Transverse colon (tissue), 4 donors: Measurements from ENCODE around the gene CDA. TPM values are rescaled to one million over a fixed set of nuclear protein-coding genes. Genes with fewer than 3 reads are reported as not detected.

Source experiments
- DNase-seq: peaks from one replicate; pipeline ENCODE4 v3.0.0-alpha.2; 2019
- H3K27ac ChIP-seq, 4 donors: fragments of 200-600 bp; sonication (generic); 2 replicates each; pipeline ENCODE4 v1.5.1; 2016 to 2018; ENCODE audit warnings: inconsistent platforms in 4 of 4
- H3K27me3 ChIP-seq: fragments of 200-600 bp; sonication (generic); 2 replicates; pipeline ENCODE4 v1.5.1; 2017; ENCODE audit warnings: inconsistent platforms
- H3K36me3 ChIP-seq, 4 donors: fragments of 200-600 bp; sonication (generic); 2 replicates each; pipeline ENCODE4 v1.5.1; 2017 to 2019; ENCODE audit warnings: inconsistent platforms in 4 of 4
- H3K4me1 ChIP-seq, 4 donors: fragments of 200-600 bp; sonication (generic); 2 replicates each; pipeline ENCODE4 v1.5.1; 2017 to 2020; ENCODE audit warnings: inconsistent platforms in 4 of 4
- H3K4me3 ChIP-seq, 4 donors: fragments of 200-600 bp; sonication (generic); 1 replicate in 1 of 4; 2 replicates in 3 of 4; pipeline versions ENCODE4 v1.5.1 to v1.6.1; 2017 to 2019; ENCODE audit warnings: inconsistent platforms in 4 of 4
- H3K9me3 ChIP-seq, 2 donors: fragments of 200-600 bp; sonication (generic); 2 replicates each; pipeline ENCODE4 v1.5.1; 2017 to 2019; ENCODE audit warnings: inconsistent platforms in 2 of 2
- CTCF ChIP-seq, 5 experiments: fragments of 200-600 bp in 3 of 5; fragments of 450-650 bp in 2 of 5; sonication (generic) in 3 of 5; IDR thresholded peaks; 1 replicate in 2 of 5; 2 replicates in 3 of 5; pipeline ENCODE4 v1.5.1; 2016 to 2017; ENCODE audit warnings: antibody characterized with exemption in 5 of 5, inconsistent platforms in 3 of 5, mild to moderate bottlenecking in 2 of 5, moderate library complexity in 1 of 5
- EP300 ChIP-seq: sonication (generic); formaldehyde crosslinking; IDR thresholded peaks from one replicate; pipeline ENCODE4 v1.6.1; 2017; ENCODE audit warnings: antibody characterized with exemption, low read depth
- POLR2A ChIP-seq: fragments of 450-650 bp; IDR thresholded peaks from one replicate; pipeline ENCODE4 v1.6.1; 2016; ENCODE audit warnings: antibody characterized with exemption, mild to moderate bottlenecking, moderate library complexity
- POLR2AphosphoS5 ChIP-seq, 3 donors: sonication (generic); formaldehyde crosslinking; IDR thresholded peaks; one replicate each; pipeline ENCODE4 v1.6.1; 2016; ENCODE audit warnings: antibody characterized with exemption in 3 of 3
- WGBS, 2 donors: methylation state at CpG; one replicate each; pipeline ENCODE4 v1.1.5; 2018; ENCODE audit warnings: low coverage in 1 of 2; 5-methylcytosine and 5-hydroxymethylcytosine counted together
- in situ Hi-C, 4 donors: fragments of 200-750 bp; cut with MboI; loops; one replicate each; pipeline versions ENCODE4 v1.15.0 to v1.15.1; 2017; ENCODE audit warnings: low sequenced_read_pairs in 3 of 4, low pct_ligation_motif_present in 1 of 4, low pct_unique_long_range_greater_than_20kb in 1 of 4
- intact Hi-C: fragments of 100-400 bp; cut with DNase I; formaldehyde crosslinking; loops from one replicate; pipeline ENCODE4 v1.15.1; 2023; ENCODE audit warnings: low total_unique reads
- total RNA-seq, 4 donors: library from RNA; depleted of rRNA; stranded (reverse); fragments of >200 nt; gene quantifications; one replicate each; pipeline ENCODE4 v1.1.0, GENCODE V29; 2016

The CDA gene
- total RNA-seq, 4 donors from 2014 or later = 39.7 to 50.5 (median 43.1) TPM; not detected in 1

GRCh38 chr1:20665726-20666125, 76.8 kb downstream of the CDA start:
- intact Hi-C loops = no loop called here
- no peak overlapping the region for H3K27ac ChIP-seq

GRCh38 chr1:20666146-20666545, 77.2 kb downstream of the CDA start:
- Histone ChIP-seq H3K27me3 (no peaks in the 10 kb centered on the region), H3K4me1 (peaks cover 0 to 6% (median 4%) of the 10 kb centered on the region in 4 donors), H3K4me3 (no peak overlapping the region), H3K36me3 (no peaks in the 10 kb centered on the region), H3K27ac (no peak overlapping the region), H3K9me3 (no peaks in the 10 kb centered on the region)
- in situ Hi-C loops (no loop called here), intact Hi-C loops (no loop called here)
- WGBS, 2 donors = 82% methylated on average over 4 to 14 of the region's 16 CpGs
- TF ChIP-seq POLR2AphosphoS5 (IDR thresholded peaks at IDR 0.05) (no peak), POLR2A (no peak), CTCF (IDR thresholded peaks at IDR 0.05) (no peak), EP300 (no peak)
- no peak for DNase-seq

More at GRCh38 chr1:20665726-20666125, 76.8 kb downstream of the CDA start:
- no peaks in the 10 kb centered on the region for H3K9me3 ChIP-seq
- DNase-seq = no peak
- no peak overlapping the region for H3K4me3 ChIP-seq
- H3K4me1 ChIP-seq = peaks cover 0 to 6% (median 4%) of the 10 kb centered on the region in 4 donors
- no peaks in the 10 kb centered on the region for H3K27me3 ChIP-seq
- TF ChIP-seq EP300 (no peak), CTCF (IDR thresholded peaks at IDR 0.05) (no peak), POLR2AphosphoS5 (IDR thresholded peaks at IDR 0.05) (no peak), POLR2A (no peak)
- WGBS, 2 donors = 57 to 73% methylated on average over 2 to 12 of the region's 12 CpGs
- no peaks in the 10 kb centered on the region for H3K36me3 ChIP-seq
- in situ Hi-C loops = no loop called here

- no peaks in the 10 kb centered on the region for H3K9me3 ChIP-seq
- H3K4me3 ChIP-seq = no peak overlapping the region
- peaks cover 0 to 5% (median 4%) of the 10 kb centered on the region in 4 donors for H3K4me1 ChIP-seq
- no peak for TF ChIP-seq POLR2A
- TF ChIP-seq EP300 = no peak
- no peak for TF ChIP-seq CTCF (IDR thresholded peaks at IDR 0.05)
- no peak for TF ChIP-seq POLR2AphosphoS5 (IDR thresholded peaks at IDR 0.05)
- H3K36me3 ChIP-seq = no peaks in the 10 kb centered on the region
- in situ Hi-C loops = no loop called here
- intact Hi-C loops = no loop called here
- 88% methylated on average over 1 of the region's 1 CpG; no CpG with 5 or more reads in 1 of the 2 donors for WGBS, 2 donors
- H3K27ac ChIP-seq = no peak overlapping the region
- no peaks in the 10 kb centered on the region for H3K27me3 ChIP-seq
- no peak for DNase-seq
These were observed 77.9 kb downstream of the CDA start for GRCh38 chr1:20666804-20667203.

Other genes starting within 250 kb of the CDA start
- 100 to 1,000 TPM in 1 of 4 donors, 10 to 100 TPM in 3; 74.3 to 126 (median 85.9) TPM for gene CAMK2N1, start 102.9 kb upstream of the CDA start, total RNA-seq
- 10 to 100 TPM; 21.9 to 53.9 (median 43.9) TPM for gene MUL1, start 80.9 kb upstream of the CDA start, total RNA-seq
- gene FAM43B, start 36.5 kb upstream of the CDA start, total RNA-seq = not detected
- 100 to 1,000 TPM; 122 to 235 (median 192) TPM for gene PINK1, start 44.4 kb downstream of the CDA start, total RNA-seq
- gene DDOST, start 72.3 kb downstream of the CDA start, total RNA-seq = 100 to 1,000 TPM in 3 of 4 donors, 10 to 100 TPM in 1; 70.3 to 157 (median 105) TPM
- 10 to 100 TPM in 1 of 4 donors, under 1 TPM in 2, not detected in 1; 0.27 to 21.1 (median 0.79) TPM for gene KIF17, start 128.9 kb downstream of the CDA start, total RNA-seq
- gene SH2D5, start 143.6 kb downstream of the CDA start, total RNA-seq = under 1 TPM in 1 of 4 donors, not detected in 3; 0.37 TPM
- 100 to 1,000 TPM; 143 to 272 (median 197) TPM for gene HP1BP3, start 198.2 kb downstream of the CDA start, total RNA-seq